HEK293 (cell line): ENCODE measurements around the gene SCD.

Experiments
- CTCF ChIA-PET: fragments of 350-600 bp; formaldehyde crosslinking; extraction: SDS; loops from one replicate; lab custom pipeline; 2021; ENCODE audit warnings: antibody characterized with exemption; lab: Yijun Ruan, JAX
- POLR2A ChIA-PET: fragments of 300-600 bp; formaldehyde crosslinking; extraction: SDS; loops from one replicate; lab custom pipeline; 2020; ENCODE audit warnings: antibody characterized with exemption, inconsistent platforms; lab: Yijun Ruan, JAX
- H3K27ac ChIP-seq: fragments of 200-500 bp; sonication (Bioruptor generic); 2 replicates; pipeline ENCODE4 v1.5.1; 2014; ENCODE audit warnings: low read depth, low read length, control low read depth, inconsistent platforms; ENCODE audit errors: extremely low read depth
- H3K36me3 ChIP-seq, 2 experiments: fragments of 200-500 bp in 1 of 2; sonication (Bioruptor generic) in 1 of 2; 1 replicate in 1 of 2; 2 replicates in 1 of 2; pipeline ENCODE4 v1.5.1; 2014 to 2017; ENCODE audit warnings: inconsistent platforms in 2 of 2, low read length in 2 of 2; ENCODE audit not compliant: control insufficient read depth in 2 of 2, insufficient read depth in 1 of 2
- H3K4me1 ChIP-seq: fragments of 200-500 bp; sonication (Bioruptor generic); 2 replicates; pipeline ENCODE4 v1.5.1; 2014; ENCODE audit warnings: mild to moderate bottlenecking, low read length, inconsistent platforms; ENCODE audit not compliant: control insufficient read depth, insufficient read depth
- H3K4me3 ChIP-seq: 2 replicates; pipeline ENCODE4 v1.5.1; 2011; ENCODE audit warnings: low read depth, mild to moderate bottlenecking, control low read depth, low read length, moderate library complexity
- H3K9me3 ChIP-seq: fragments of 200-500 bp; sonication (Bioruptor generic); 2 replicates; pipeline ENCODE4 v1.5.1; 2014; ENCODE audit warnings: low read depth, low read length, inconsistent platforms; ENCODE audit not compliant: control insufficient read depth, insufficient read depth
- ATF2 ChIP-seq: fragments of 450-650 bp; formaldehyde crosslinking; IDR thresholded peaks from 2 replicates; pipeline ENCODE4 v1.5.1; 2016; ENCODE audit warnings: missing biosample characterization, missing genetic modification characterization, low read depth
- FEZF1 ChIP-seq: fragments of 450-650 bp; formaldehyde crosslinking; IDR thresholded peaks from 2 replicates; pipeline ENCODE4 v1.5.1; 2016; ENCODE audit warnings: missing biosample characterization, missing genetic modification characterization
- IKZF3 ChIP-seq: fragments of 450-650 bp; IDR thresholded peaks from 2 replicates; pipeline ENCODE4 v1.5.0; 2018; ENCODE audit warnings: missing biosample characterization, mild to moderate bottlenecking, missing genetic modification characterization, moderate library complexity
- KLF1 ChIP-seq: fragments of 450-650 bp; formaldehyde crosslinking; IDR thresholded peaks from 2 replicates; pipeline ENCODE4 v1.5.1; 2016; ENCODE audit warnings: missing biosample characterization, missing genetic modification characterization
- SCRT2 ChIP-seq: fragments of 450-650 bp; formaldehyde crosslinking; IDR thresholded peaks from 2 replicates; pipeline ENCODE4 v1.5.1; 2016; ENCODE audit warnings: missing biosample characterization, missing genetic modification characterization
- ZEB2 ChIP-seq: fragments of 450-650 bp; formaldehyde crosslinking; IDR thresholded peaks from 2 replicates; pipeline ENCODE4 v1.5.1; 2016; ENCODE audit warnings: missing biosample characterization, missing genetic modification characterization
- ZFHX2 ChIP-seq: fragments of 450-650 bp; formaldehyde crosslinking; conservative IDR thresholded peaks from 2 replicates; pipeline ENCODE4 v1.5.1; 2016; ENCODE audit warnings: missing biosample characterization, missing genetic modification characterization
- ZNF10 ChIP-seq: fragments of 450-650 bp; formaldehyde crosslinking; IDR thresholded peaks from 2 replicates; pipeline ENCODE4 v1.5.1; 2017; ENCODE audit warnings: missing biosample characterization, missing genetic modification characterization
- ZNF18 ChIP-seq: fragments of 450-650 bp; formaldehyde crosslinking; IDR thresholded peaks from 2 replicates; pipeline ENCODE4 v1.5.1; 2016; ENCODE audit warnings: missing biosample characterization, missing genetic modification characterization
- ZNF37A ChIP-seq: fragments of 450-650 bp; IDR thresholded peaks from 2 replicates; pipeline ENCODE4 v1.5.1; 2018; ENCODE audit warnings: missing biosample characterization, missing genetic modification characterization
- ZNF501 ChIP-seq: fragments of 450-650 bp; formaldehyde crosslinking; IDR thresholded peaks from 2 replicates; pipeline ENCODE4 v1.5.1; 2016; ENCODE audit warnings: missing biosample characterization, missing genetic modification characterization
- ZNF555 ChIP-seq: fragments of 450-650 bp; formaldehyde crosslinking; conservative IDR thresholded peaks from 2 replicates; pipeline ENCODE4 v1.5.1; 2017; ENCODE audit warnings: missing biosample characterization, mild to moderate bottlenecking, missing genetic modification characterization, inconsistent platforms
- ZNF600 ChIP-seq: fragments of 450-650 bp; formaldehyde crosslinking; IDR thresholded peaks from 2 replicates; pipeline ENCODE4 v1.5.1; 2016; ENCODE audit warnings: missing biosample characterization, missing genetic modification characterization
- ZNF707 ChIP-seq: fragments of 450-650 bp; formaldehyde crosslinking; IDR thresholded peaks from 2 replicates; pipeline ENCODE4 v1.5.1; 2016; ENCODE audit warnings: missing biosample characterization, missing genetic modification characterization
- ZNF837 ChIP-seq: fragments of 450-650 bp; formaldehyde crosslinking; IDR thresholded peaks from 2 replicates; pipeline ENCODE4 v1.5.1; 2016; ENCODE audit warnings: missing biosample characterization, missing genetic modification characterization
- TF ChIP-seq, protein P1 (sequence below): IDR thresholded peaks from 2 replicates; pipeline ENCODE4 v1.6.1; 2011; ENCODE audit warnings: mild to moderate bottlenecking, low read depth, low read length, borderline replicate concordance

Gene SCD

DNA sequence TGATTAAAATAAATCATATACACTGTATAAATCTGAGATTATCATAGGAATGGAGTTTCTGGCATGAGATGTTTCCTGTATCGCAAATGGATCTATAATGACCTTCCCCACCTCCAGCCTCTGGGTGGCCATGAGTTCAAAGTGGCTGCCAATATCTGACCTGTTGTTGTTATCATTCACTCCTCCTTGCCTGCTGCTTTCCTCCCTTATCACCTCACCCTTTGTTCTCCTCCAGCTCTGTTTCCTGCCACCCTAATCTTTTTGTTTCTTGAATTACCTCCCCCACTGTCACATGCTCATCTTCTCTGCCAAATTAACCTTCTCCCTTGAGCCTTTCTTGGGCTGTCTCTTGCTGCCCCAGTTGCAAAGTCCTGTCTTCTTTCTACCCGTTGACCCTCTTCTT, 12.0 kb downstream of the SCD start (continued):
- peak; percentile 47 for TF ChIP-seq FEZF1 (tag by site-specific recombination)

GRCh38 chr10:100359529-100360150, 12.6 kb downstream of the SCD start:
- H3K4me3 ChIP-seq = no peak overlapping the region
- no peak overlapping the region for H3K27ac ChIP-seq
- no peaks in the 10 kb centered on the region for H3K9me3 ChIP-seq
- POLR2A ChIA-PET = interaction anchor here (1.4 to 3.3 kb wide), 3 partner anchors 11 to 14 kb away, joined by 6 to 17 read pairs (median 10); partner anchors contain the start of gene SCD
- no peak for TF ChIP-seq ZNF37A (tag by site-specific recombination)
- TF ChIP-seq SCRT2 (tag by site-specific recombination) = peak; percentile 91
- TF ChIP-seq ZNF18 (tag by site-specific recombination) = peak; percentile 75
- no peak for TF ChIP-seq ZFHX2 (tag by site-specific recombination)
- TF ChIP-seq, protein P1, sequence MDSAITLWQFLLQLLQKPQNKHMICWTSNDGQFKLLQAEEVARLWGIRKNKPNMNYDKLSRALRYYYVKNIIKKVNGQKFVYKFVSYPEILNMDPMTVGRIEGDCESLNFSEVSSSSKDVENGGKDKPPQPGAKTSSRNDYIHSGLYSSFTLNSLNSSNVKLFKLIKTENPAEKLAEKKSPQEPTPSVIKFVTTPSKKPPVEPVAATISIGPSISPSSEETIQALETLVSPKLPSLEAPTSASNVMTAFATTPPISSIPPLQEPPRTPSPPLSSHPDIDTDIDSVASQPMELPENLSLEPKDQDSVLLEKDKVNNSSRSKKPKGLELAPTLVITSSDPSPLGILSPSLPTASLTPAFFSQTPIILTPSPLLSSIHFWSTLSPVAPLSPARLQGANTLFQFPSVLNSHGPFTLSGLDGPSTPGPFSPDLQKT = no peak
- no peak for TF ChIP-seq ZNF837 (tag by site-specific recombination)
- TF ChIP-seq ZNF501 (tag by site-specific recombination) = 0 out of 2 replicates have a peak, but pooled peaks have one; percentile 1
- TF ChIP-seq ATF2 (tag by site-specific recombination) = peak; percentile 52
- TF ChIP-seq ZNF10 (tag by site-specific recombination) = peak; percentile 71; the same call in 1 of the 2 replicates
- TF ChIP-seq ZNF555 = no peak
- H3K36me3 ChIP-seq = peaks cover 58 to 76% of the 10 kb centered on the region in 2 experiments
- H3K4me1 ChIP-seq = peaks cover 5% of the 10 kb centered on the region
- CTCF ChIA-PET = interaction anchor here (0.6 to 1.5 kb wide), 7 partner anchors 7 to 122 kb away, joined by 3 to 5 read pairs (median 4); no protein-coding TSS in a partner anchor

DNA sequence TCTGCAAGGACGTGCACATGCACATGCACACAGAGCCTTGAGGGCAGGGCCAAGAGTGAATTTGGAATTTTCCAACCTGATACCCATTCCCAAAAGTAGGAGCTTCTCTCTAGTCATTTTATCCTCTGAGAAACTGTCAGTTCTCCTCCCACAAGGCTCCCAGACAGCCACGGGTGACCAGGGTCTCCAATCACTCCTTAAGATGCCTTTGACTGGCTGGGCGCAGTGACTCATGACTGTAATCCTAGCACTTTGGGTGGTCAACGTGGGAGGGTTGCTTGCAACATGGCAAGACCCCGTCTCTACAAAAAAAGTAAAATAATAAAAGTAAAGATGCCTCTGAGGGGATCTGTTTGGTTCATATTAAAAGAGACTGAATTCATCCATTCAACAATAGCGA, 13.2 kb downstream of the SCD start:
- H3K4me1 ChIP-seq = peaks cover 8% of the 10 kb centered on the region
- no peak overlapping the region for H3K4me3 ChIP-seq
- no peaks in the 10 kb centered on the region for H3K9me3 ChIP-seq
- TF ChIP-seq ZNF600 (tag by site-specific recombination) (no peak), IKZF3 (tag by site-specific recombination) (no peak), ZNF707 (tag by site-specific recombination) (no peak), ZFHX2 (tag by site-specific recombination) (no peak), ZEB2 (tag by site-specific recombination) (no peak), KLF1 (tag by site-specific recombination) (no peak)
- H3K36me3 ChIP-seq = peaks cover 52 to 70% of the 10 kb centered on the region in 2 experiments
- CTCF ChIA-PET = interaction anchor here (1.0 to 1.5 kb wide), 5 partner anchors 10 to 73 kb away, joined by 3 to 5 read pairs (median 3); no protein-coding TSS in a partner anchor
- no peak overlapping the region for H3K27ac ChIP-seq
- POLR2A ChIA-PET = interaction anchor here (1.4 to 3.3 kb wide), 3 partner anchors 10 to 13 kb away, joined by 6 to 17 read pairs (median 10); partner anchors contain the start of gene SCD
